Upper lobe of left lung (tissue), 6 donors: Measurements from ENCODE around the gene SAMD4A. TPM values are rescaled to one million over a fixed set of nuclear protein-coding genes. Genes with fewer than 3 reads are reported as not detected.

ENCODE experiments used
- ATAC-seq, 2 donors: fragments of 200-7000 bp; cut with Tn5 transposase; one replicate each; pipeline ENCODE4 v1.9.1; 2022; ENCODE audit warnings: mild to moderate bottlenecking in 2 of 2, moderate library complexity in 2 of 2; ENCODE audit not compliant: low FRiP score in 2 of 2
- DNase-seq, 2 donors: peaks; one replicate each; pipeline ENCODE4 v3.0.0-alpha.2; 2019 to 2020
- H3K27ac ChIP-seq, 4 donors: fragments of 200-600 bp; sonication (generic); one replicate each; pipeline ENCODE4 v1.5.1; 2016 to 2019
- H3K27me3 ChIP-seq, 4 donors: fragments of 200-600 bp; sonication (generic); one replicate each; pipeline ENCODE4 v1.5.1; 2017 to 2019
- H3K36me3 ChIP-seq, 4 donors: fragments of 200-600 bp; sonication (generic); one replicate each; pipeline ENCODE4 v1.5.1; 2016 to 2019
- H3K4me1 ChIP-seq, 4 donors: fragments of 200-600 bp; sonication (generic); one replicate each; pipeline ENCODE4 v1.5.1; 2018 to 2019
- H3K4me3 ChIP-seq, 4 donors: fragments of 200-600 bp; sonication (generic); one replicate each; pipeline ENCODE4 v1.5.1; 2017 to 2019; ENCODE audit warnings: mild to moderate bottlenecking in 2 of 4, moderate library complexity in 1 of 4
- H3K9me3 ChIP-seq, 4 donors: fragments of 200-600 bp; sonication (generic); one replicate each; pipeline ENCODE4 v1.5.1; 2018 to 2019
- EP300 ChIP-seq, 4 donors: sonication (generic); formaldehyde crosslinking; IDR thresholded peaks; one replicate each; pipeline ENCODE4 v1.5.1; 2017; ENCODE audit warnings: antibody characterized with exemption in 4 of 4, control low read depth in 2 of 4
- POLR2A ChIP-seq, 4 donors: fragments of 450-650 bp; IDR thresholded peaks; one replicate each; pipeline ENCODE4 v1.5.1; 2016 to 2017; ENCODE audit warnings: antibody characterized with exemption in 4 of 4, mild to moderate bottlenecking in 2 of 4
- POLR2AphosphoS5 ChIP-seq, 2 donors: sonication (generic); formaldehyde crosslinking; IDR thresholded peaks; one replicate each; pipeline ENCODE4 v1.5.1; 2017; ENCODE audit warnings: antibody characterized with exemption in 2 of 2
- WGBS, 2 donors: methylation state at CpG; one replicate each; pipeline ENCODE4 v1.1.5; 2017 to 2018; 5-methylcytosine and 5-hydroxymethylcytosine counted together
- total RNA-seq, 6 donors: library from RNA; depleted of rRNA in 4 of 6; stranded (reverse); fragments of >200 nt in 4 of 6; gene quantifications; one replicate each; pipeline versions ENCODE4 v1.1.0 to v1.2.1, GENCODE V29; 2016 to 2021
- TF ChIP-seq, protein P1 (sequence below), 6 experiments: fragments of 450-650 bp in 4 of 6; fragments of 200-600 bp in 2 of 6; sonication (generic) in 2 of 6; IDR thresholded peaks; one replicate each; pipeline ENCODE4 v1.5.1; 2016 to 2019; ENCODE audit warnings: antibody characterized with exemption in 6 of 6
- donor health status: DM: no; HTN: no; CAD: no; lungs with moderate emphysema.
- donor health status: DM: no; HTN: yes; CAD: no; lungs with severe emphysema.

Gene SAMD4A
- total RNA-seq, 6 donors from 2014 or later: 26.0 to 68.3 (median 37.0) TPM

DNA sequence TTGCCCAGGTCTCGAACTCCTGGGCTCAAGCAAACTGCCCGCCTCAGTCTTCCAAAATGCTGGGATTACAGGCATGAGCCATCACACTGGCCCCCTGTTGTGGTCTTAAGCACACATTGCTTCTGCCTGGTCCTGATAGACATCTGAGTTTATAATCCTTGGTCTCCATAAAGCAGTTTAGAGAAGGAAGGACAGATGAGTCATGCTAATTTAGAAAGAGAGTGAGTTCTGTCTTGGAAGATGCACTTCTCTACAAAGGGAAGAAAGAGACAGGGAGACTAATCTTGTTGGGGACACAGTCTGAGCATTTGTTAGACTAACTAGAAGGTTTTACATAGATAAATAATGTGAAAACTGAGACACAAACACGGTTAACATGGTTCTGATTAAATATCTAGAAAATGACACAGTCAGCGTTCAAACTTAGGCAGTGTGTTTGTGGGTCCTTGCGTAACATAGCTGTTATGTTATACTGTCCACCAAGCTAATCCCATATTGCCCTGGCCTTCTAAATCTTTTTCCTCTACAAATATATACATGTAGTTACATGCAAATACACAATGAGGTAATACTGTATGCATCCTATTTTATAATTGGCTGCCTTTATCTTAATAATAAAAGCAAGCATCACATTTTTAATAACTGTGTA, 31.0 kb downstream of the SAMD4A start:
- TF ChIP-seq EP300 (IDR thresholded peaks at IDR 0.05): no peak
- no peak for TF ChIP-seq POLR2AphosphoS5 (IDR thresholded peaks at IDR 0.05)
- TF ChIP-seq, protein P1, sequence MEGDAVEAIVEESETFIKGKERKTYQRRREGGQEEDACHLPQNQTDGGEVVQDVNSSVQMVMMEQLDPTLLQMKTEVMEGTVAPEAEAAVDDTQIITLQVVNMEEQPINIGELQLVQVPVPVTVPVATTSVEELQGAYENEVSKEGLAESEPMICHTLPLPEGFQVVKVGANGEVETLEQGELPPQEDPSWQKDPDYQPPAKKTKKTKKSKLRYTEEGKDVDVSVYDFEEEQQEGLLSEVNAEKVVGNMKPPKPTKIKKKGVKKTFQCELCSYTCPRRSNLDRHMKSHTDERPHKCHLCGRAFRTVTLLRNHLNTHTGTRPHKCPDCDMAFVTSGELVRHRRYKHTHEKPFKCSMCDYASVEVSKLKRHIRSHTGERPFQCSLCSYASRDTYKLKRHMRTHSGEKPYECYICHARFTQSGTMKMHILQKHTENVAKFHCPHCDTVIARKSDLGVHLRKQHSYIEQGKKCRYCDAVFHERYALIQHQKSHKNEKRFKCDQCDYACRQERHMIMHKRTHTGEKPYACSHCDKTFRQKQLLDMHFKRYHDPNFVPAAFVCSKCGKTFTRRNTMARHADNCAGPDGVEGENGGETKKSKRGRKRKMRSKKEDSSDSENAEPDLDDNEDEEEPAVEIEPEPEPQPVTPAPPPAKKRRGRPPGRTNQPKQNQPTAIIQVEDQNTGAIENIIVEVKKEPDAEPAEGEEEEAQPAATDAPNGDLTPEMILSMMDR (IDR thresholded peaks at IDR 0.05): no peak
- TF ChIP-seq POLR2A (IDR thresholded peaks at IDR 0.05): no peak
- Histone ChIP-seq H3K27ac (no peak overlapping the region), H3K27me3 (no peaks in the 10 kb centered on the region), H3K4me3 (no peak overlapping the region), H3K9me3 (no peaks in the 10 kb centered on the region), H3K36me3 (no peaks in the 10 kb centered on the region), H3K4me1 (peaks cover 0 to 4% (median 0%) of the 10 kb centered on the region in 4 donors)
- 80 to 85% methylated on average over 5 of the region's 5 CpGs for WGBS, 2 donors
- ATAC-seq (peak in 1 of 2 donors; percentile 7), DNase-seq (no peak)

DNA sequence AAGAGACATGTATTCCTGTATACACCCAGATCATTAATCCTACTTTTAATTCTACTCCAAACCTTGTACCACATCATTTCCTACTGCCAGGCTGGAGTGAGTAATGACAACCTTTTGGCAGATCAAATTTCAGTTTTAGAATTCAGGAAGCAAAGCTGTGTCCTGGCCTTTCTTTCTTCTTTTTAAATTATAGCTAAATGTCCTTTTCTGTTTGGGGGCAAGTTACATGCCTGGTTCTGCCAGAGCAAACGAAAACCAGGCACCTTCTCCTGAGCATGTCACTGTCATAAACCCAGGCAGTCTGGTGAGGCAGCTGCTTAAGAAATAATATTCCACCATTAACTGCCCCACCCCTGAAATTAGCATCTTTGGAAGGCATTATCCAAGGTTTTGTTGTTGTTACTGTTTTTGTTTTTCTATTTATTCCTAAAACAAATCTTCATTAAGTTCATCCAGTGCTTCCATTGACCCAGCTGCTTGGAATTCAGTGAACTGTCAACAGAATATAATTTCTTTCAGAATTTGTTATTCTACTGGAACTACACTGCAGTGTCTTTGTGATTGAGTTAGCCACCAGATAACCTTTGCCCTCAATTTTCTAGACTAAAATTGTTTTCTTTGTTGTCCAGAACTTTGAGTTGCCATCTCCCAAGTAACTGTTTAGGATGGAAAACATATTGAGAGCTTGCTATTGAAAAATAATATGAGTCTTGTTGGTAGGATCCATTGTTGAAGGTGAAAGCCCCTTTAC, 33.2 kb downstream of the SAMD4A start:
- Histone ChIP-seq H3K27ac (no peak overlapping the region), H3K9me3 (no peaks in the 10 kb centered on the region), H3K36me3 (no peaks in the 10 kb centered on the region), H3K27me3 (no peaks in the 10 kb centered on the region), H3K4me1 (peaks cover 0 to 4% (median 0%) of the 10 kb centered on the region in 4 donors), H3K4me3 (no peak overlapping the region)
- ATAC-seq (no peak), DNase-seq (no peak)
- TF ChIP-seq EP300 (IDR thresholded peaks at IDR 0.05): no peak
- TF ChIP-seq POLR2AphosphoS5 (IDR thresholded peaks at IDR 0.05): no peak
- TF ChIP-seq, protein P1 (IDR thresholded peaks at IDR 0.05): no peak
- TF ChIP-seq POLR2A (IDR thresholded peaks at IDR 0.05): no peak
- 35 to 36% methylated on average over 1 of the region's 1 CpG for WGBS, 2 donors

DNA sequence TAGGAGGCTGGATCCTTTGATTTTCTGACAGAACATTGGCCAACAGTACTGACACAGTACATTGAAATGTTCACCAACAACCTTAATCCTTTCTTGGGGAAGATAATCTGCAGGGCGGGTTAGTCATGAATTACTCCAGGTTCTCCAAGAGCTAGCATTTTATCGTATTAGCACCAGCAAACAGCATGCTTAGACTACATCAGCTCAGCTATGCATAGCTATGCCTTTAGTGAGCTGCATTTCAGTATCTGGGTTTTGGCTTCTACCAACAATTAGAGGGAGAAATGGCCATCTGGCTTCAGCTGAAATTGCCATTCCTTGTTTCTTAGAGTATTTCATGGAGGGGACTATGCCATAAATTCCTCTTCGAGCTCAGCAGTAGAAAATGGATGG, 33.8 kb downstream of the SAMD4A start:
- TF ChIP-seq EP300 (IDR thresholded peaks at IDR 0.05) (no peak), POLR2AphosphoS5 (IDR thresholded peaks at IDR 0.05) (no peak), POLR2A (IDR thresholded peaks at IDR 0.05) (no peak)
- TF ChIP-seq, protein P1 (IDR thresholded peaks at IDR 0.05): no peak
- no peaks in the 10 kb centered on the region for H3K9me3 ChIP-seq

DNA sequence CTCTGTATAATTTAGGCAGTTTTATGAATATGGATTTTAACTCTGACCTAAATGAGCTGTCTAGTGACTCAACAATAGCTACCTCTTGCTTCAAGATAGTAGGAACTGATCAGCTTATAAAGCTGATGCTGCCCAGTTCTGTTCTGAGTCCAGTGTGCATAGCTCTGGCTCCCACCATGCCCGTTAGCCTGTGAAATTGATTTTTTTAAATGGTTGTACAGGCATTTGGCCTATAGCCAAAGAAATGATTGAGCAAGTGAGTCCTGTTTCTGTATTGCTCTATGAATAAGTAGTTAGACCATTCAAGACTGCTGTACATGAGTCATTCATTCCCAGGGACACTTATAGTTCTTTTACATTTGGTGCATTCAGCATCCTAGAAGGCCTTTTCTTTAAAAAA, 36.4 kb downstream of the SAMD4A start:
- Histone ChIP-seq H3K27ac (no peak overlapping the region), H3K4me1 (peaks cover 0 to 5% (median 2%) of the 10 kb centered on the region in 4 donors), H3K9me3 (no peaks in the 10 kb centered on the region), H3K27me3 (no peaks in the 10 kb centered on the region), H3K36me3 (no peaks in the 10 kb centered on the region), H3K4me3 (no peak overlapping the region)
- DNase-seq (no peak), ATAC-seq (no peak)
- TF ChIP-seq POLR2A (IDR thresholded peaks at IDR 0.05) (no peak), EP300 (IDR thresholded peaks at IDR 0.05) (no peak), POLR2AphosphoS5 (IDR thresholded peaks at IDR 0.05) (no peak)
- TF ChIP-seq, protein P1 (IDR thresholded peaks at IDR 0.05): no peak
- WGBS, 2 donors: 61 to 80% methylated on average over 1 of the region's 1 CpG

More for the DNA sequence above, 33.8 kb downstream of the SAMD4A start:
- ATAC-seq (no peak), DNase-seq (no peak)
- Histone ChIP-seq H3K27me3 (no peaks in the 10 kb centered on the region), H3K27ac (no peak overlapping the region), H3K4me1 (peaks cover 0 to 4% (median 0%) of the 10 kb centered on the region in 4 donors), H3K36me3 (no peaks in the 10 kb centered on the region), H3K4me3 (no peak overlapping the region)
- WGBS, 2 donors: 92 to 99% methylated on average over 3 of the region's 3 CpGs
